Panc1 (cell line): ENCODE measurements around the gene CCM2.

Experiments used
- CTCF ChIP-seq: fragments of 450-650 bp; IDR thresholded peaks from 2 replicates; pipeline ENCODE4 v1.5.1; 2017; ENCODE audit warnings: mild to moderate bottlenecking
- POLR2AphosphoS5 ChIP-seq: IDR thresholded peaks from 2 replicates; pipeline ENCODE4 v1.6.1; 2012; ENCODE audit warnings: mild to moderate bottlenecking, low read depth, low read length, moderate library complexity
- REST ChIP-seq, 2 experiments: IDR thresholded peaks; 2 replicates each; pipeline ENCODE4 v1.6.1; 2011 to 2012; ENCODE audit warnings: low read depth in 2 of 2, control low read depth in 1 of 2, low read length in 1 of 2, mild to moderate bottlenecking in 1 of 2, moderate library complexity in 1 of 2; ENCODE audit not compliant: insufficient read depth in 1 of 2
- SIN3A ChIP-seq: IDR thresholded peaks from 2 replicates; pipeline ENCODE4 v1.6.1; 2012; ENCODE audit warnings: low read depth, mild to moderate bottlenecking, low read length, moderate library complexity, borderline replicate concordance; ENCODE audit not compliant: insufficient read depth
- TCF7L2 ChIP-seq: IDR thresholded peaks from 2 replicates; pipeline ENCODE4 v1.6.1; 2011; ENCODE audit warnings: mild to moderate bottlenecking, low read depth, low read length, inconsistent platforms

- TF ChIP-seq CTCF: no peak
- TF ChIP-seq POLR2AphosphoS5: no peak
- TF ChIP-seq REST (IDR thresholded peaks at IDR 0.05; ENCODE audit: insufficient read depth in 1 of 2, low read depth in 2 of 2, low read length in 1 of 2): no peak
- no peak for TF ChIP-seq TCF7L2
- TF ChIP-seq SIN3A: no peak
Observed at GRCh38 chr7:44995555-44996493, 4.2 kb upstream of the CCM2 start.
